Chondrocyte (in vitro differentiated cells): Measurements from ENCODE around the gene PKD2. TPM values are rescaled to one million over a fixed set of nuclear protein-coding genes. Genes with fewer than 3 reads are reported as not detected.
"Not testable (repeated sequence)": the region's sequence is repeated elsewhere in the genome, so short reads cannot be mapped to it uniquely, and the experiment has no call there.

ENCODE experiments used
- DNase-seq: peaks from one replicate; pipeline ENCODE4 v3.0.0; 2021; ENCODE audit warnings: mixed read lengths, low spot score
- H3K27ac Mint-ChIP-seq: one replicate; pipeline ENCODE4 v1.8.0; 2021; ENCODE audit warnings: mild to moderate bottlenecking, moderate library complexity, mixed read lengths; ENCODE audit not compliant: unreplicated experiment
- H3K27me3 Mint-ChIP-seq: 2 replicates; pipeline ENCODE4 v1.8.0; 2021; ENCODE audit warnings: low read depth, mixed read lengths
- H3K36me3 Mint-ChIP-seq: 2 replicates; pipeline ENCODE4 v1.8.0; 2021; ENCODE audit warnings: low read depth, mixed read lengths
- H3K4me1 Mint-ChIP-seq: 2 replicates; pipeline ENCODE4 v1.8.0; 2021; ENCODE audit warnings: low read depth, mild to moderate bottlenecking, mixed read lengths
- H3K4me3 Mint-ChIP-seq: one replicate; pipeline ENCODE4 v1.8.0; 2021; ENCODE audit warnings: mild to moderate bottlenecking, moderate library complexity, mixed read lengths; ENCODE audit not compliant: unreplicated experiment
- H3K9me3 Mint-ChIP-seq: 2 replicates; pipeline ENCODE4 v1.8.0; 2021; ENCODE audit warnings: low read depth, mixed read lengths
- CTCF ChIP-seq: fragments of 200-600 bp; sonication (generic); IDR thresholded peaks from 2 replicates; pipeline ENCODE4 v1.5.0; 2021; ENCODE audit warnings: antibody characterized with exemption, mild to moderate bottlenecking, moderate library complexity
- total RNA-seq: library from RNA; stranded (reverse); gene quantifications from 3 replicates; pipeline ENCODE4 v1.2.1, GENCODE V29; 2021

PKD2 gene
- total RNA-seq, 1 donor from 2014 or later = 71.7 TPM

DNA sequence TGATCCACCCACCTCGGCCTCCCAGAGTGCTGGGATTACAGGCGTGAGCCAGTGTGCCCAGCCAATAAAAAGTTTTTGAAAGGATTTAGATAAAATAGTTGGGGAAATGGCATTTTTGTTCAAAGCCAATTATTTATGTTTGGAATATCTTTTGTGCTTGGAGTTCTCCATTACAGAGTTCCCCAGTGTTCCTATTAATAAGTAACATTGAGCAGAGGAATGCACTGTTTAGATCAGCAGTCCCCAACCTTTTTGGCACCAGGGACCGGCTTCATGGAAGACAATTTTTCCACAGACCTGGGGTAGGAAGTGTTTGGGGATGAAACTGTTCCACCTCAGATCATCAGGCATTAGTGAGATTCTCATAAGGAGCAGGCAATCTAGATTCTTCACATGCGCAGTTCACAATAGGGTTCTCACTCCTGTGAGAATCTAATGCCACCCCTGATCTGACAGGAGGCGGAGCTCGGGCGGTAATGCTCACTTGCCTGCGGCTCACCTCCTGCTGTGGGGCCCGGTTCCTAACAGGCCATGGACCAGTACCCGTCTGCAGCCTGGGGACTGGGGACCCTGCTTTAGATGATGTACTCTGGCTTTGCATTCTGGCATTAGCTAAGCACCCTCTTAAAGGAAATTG lies 8.3 kb downstream of the PKD2 start:
- TF ChIP-seq CTCF = no peak
- Mint-ChIP-seq H3K27ac (peak overlapping the region; percentile 94), H3K4me1 (peaks cover 85% of the 10 kb centered on the region), H3K36me3 (no peaks in the 10 kb centered on the region), H3K9me3 (no peaks in the 10 kb centered on the region), H3K27me3 (no peaks in the 10 kb centered on the region), H3K4me3 (no peak overlapping the region)
- DNase-seq = no peak

- peaks cover 5% of the 10 kb centered on the region for H3K36me3 Mint-ChIP-seq
- peak overlapping the region; percentile 94 for H3K27ac Mint-ChIP-seq
- no peak for DNase-seq
- no peak for TF ChIP-seq CTCF
- H3K4me3 Mint-ChIP-seq = peak overlapping the region; percentile 2
- H3K27me3 Mint-ChIP-seq = no peaks in the 10 kb centered on the region
- H3K4me1 Mint-ChIP-seq = peaks cover 69% of the 10 kb centered on the region
- H3K9me3 Mint-ChIP-seq = no peaks in the 10 kb centered on the region
Measured at GRCh38 chr4:88017516-88018297, 10.3 kb downstream of the PKD2 start.

DNA sequence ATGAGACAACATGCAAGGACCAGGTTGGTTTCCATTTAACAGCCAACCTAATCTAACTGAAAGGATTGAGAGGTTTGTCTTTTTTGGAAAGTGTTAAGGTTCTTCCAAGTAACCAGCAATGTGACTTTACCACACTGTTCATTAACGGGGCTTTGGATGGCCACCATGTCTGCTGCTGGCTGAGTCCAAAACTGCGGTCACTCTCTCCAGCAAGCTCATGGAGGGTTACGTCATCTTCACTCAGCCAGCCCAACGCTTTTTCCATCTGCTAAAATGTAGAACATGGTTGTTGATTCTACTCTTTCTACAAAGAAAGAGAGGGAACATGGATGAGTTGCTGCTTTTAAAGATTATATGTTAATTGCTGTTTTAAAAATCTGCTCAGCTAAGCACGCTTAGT lies 11.0 kb downstream of the PKD2 start:
- Mint-ChIP-seq H3K4me3 (peak overlapping the region; percentile 14), H3K9me3 (no peaks in the 10 kb centered on the region), H3K4me1 (peaks cover 62% of the 10 kb centered on the region), H3K27ac (peak overlapping the region; percentile 94), H3K27me3 (no peaks in the 10 kb centered on the region), H3K36me3 (peaks cover 6% of the 10 kb centered on the region)
- TF ChIP-seq CTCF = no peak
- no peak for DNase-seq

GRCh38 chr4:88021824-88022223 lies 14.4 kb downstream of the PKD2 start:
- peaks cover 15% of the 10 kb centered on the region for H3K36me3 Mint-ChIP-seq
- no peak overlapping the region for H3K4me3 Mint-ChIP-seq
- no peak for TF ChIP-seq CTCF
- no peak overlapping the region for H3K27ac Mint-ChIP-seq
- DNase-seq = no peak
- peaks cover 30% of the 10 kb centered on the region for H3K4me1 Mint-ChIP-seq
- no peaks in the 10 kb centered on the region for H3K27me3 Mint-ChIP-seq
- peaks cover 9% of the 10 kb centered on the region for H3K9me3 Mint-ChIP-seq

DNA sequence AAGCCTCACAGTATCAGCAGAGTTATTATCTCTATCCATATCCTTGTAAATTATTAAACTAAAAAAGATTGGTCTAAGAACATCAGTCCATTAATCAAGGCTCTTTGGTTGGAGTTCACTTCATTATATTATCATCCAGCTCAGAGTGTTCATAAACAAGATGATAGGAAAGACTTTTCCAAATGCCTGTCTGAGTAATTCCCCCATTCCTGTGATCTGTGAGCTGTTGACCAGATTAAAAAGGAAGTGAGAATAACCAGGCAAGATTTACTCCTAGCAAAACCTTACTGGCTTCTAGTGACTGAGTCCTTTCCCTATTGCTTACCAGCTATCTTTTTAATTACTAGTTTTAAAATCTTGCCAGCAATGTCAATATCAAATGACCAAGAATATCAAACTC lies 14.9 kb downstream of the PKD2 start:
- peaks cover 27% of the 10 kb centered on the region for H3K4me1 Mint-ChIP-seq
- peaks cover 15% of the 10 kb centered on the region for H3K36me3 Mint-ChIP-seq
- peaks cover 9% of the 10 kb centered on the region for H3K9me3 Mint-ChIP-seq
- no peak for DNase-seq
- no peak overlapping the region for H3K27ac Mint-ChIP-seq
- no peaks in the 10 kb centered on the region for H3K27me3 Mint-ChIP-seq
- H3K4me3 Mint-ChIP-seq = no peak overlapping the region
- TF ChIP-seq CTCF = no peak

DNA sequence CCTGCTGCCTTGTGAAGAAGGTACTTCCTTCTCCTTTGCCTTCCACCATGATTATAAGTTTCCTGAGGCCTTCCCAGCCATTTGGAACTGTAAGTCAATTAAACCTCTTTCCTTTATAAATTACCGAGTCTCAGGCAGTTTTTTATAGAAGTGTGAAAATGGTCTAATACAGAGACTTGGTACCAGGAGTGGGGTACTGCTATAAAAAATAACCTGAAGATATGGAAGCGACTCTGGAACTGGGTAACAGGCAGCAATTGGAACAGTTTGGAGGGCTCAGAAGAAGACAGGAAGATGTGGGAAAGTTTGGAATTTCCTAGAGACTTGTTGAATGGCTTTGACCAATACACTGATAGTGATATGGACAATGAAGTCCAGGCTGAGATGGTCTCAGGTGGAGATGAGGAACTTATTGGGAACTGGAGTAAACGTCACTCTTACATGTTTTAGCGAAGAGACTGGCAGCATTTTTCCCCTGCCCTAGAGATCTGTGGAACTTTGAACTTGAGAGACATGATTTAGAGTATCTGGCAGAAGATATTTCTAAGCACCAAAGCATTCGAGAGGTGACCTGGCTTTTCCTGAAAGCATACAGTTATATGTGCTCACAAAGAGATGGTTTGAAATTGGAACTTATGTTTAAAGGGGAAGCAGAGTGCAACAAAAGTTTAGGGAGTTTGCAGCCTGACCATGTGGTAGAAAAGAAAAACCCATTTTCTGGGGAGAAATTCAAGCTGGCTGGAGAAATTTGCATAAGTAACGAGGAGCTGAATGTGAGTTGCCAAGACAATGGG lies 18.6 kb downstream of the PKD2 start:
- Mint-ChIP-seq H3K36me3 (peaks cover 28% of the 10 kb centered on the region), H3K9me3 (peaks cover 11% of the 10 kb centered on the region), H3K4me1 (peaks cover 18% of the 10 kb centered on the region)
- not testable (repeated sequence) for DNase-seq, H3K27me3 Mint-ChIP-seq, H3K4me3 Mint-ChIP-seq, H3K27ac Mint-ChIP-seq
